ENCODE measurements around the gene PRKN.
A peak's percentile ranks its signal among the peaks of the same experiment; 100 is the strongest.

The PRKN gene

DNA sequence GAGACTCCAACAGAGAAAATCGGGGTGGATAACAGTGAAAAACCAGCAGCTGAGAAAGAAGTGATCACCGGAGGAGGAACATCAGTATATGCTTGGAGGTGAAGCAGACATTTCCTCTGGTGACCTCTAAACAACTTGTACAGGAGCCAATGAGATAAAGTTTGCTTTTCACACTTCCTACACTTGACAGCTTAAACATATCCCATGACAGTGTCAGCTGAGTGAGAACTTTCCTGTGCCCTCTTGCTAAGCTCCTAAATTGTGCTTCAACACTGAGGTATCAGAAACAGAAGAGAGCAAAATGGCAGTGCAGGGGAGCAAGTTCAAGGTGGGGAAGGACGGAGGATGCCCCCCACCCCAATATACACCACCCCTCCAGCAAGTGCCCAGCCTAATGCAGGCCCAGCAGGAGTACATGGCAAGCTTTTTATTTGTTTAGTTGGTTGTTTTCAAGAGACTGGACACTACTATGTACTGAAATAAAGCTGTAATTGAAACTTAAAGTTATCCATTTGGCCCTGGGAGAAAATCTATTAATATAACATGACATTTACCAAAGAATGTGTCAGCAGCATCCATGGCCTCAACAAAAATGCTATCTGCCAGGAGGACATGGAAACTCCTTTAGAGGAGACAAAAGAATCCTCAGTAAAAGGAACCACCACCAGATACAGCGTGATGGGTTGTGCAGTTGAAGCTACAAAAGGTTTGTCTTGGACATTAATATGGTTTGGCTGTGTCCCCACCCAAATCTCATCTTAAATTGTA is 540.2 kb downstream of the PRKN start:
- no peak for DNase-seq (ENCODE audit: low read depth in 2 of 2)

DNA sequence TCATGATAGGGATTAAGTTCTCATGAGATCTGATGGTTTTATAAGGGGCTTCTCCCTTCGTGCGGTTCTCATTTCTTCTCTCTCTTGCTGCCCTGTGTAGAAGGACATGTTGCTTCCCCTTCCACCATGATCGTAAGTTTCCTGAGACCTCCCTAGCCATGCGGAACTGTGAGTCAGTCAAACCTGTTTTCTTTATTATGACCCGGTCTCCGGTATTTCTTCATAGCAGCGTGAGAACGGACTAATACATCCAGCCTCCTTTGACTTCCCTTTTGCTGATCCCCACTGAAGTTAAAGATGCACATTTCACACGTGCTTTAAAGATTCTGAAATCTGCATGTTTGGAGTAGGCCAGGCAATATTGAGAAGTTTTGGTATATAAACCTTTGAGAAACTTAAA is 543.1 kb downstream of the PRKN start:
- DNase-seq (ENCODE audit: low read depth in 2 of 2) = no peak

DNA sequence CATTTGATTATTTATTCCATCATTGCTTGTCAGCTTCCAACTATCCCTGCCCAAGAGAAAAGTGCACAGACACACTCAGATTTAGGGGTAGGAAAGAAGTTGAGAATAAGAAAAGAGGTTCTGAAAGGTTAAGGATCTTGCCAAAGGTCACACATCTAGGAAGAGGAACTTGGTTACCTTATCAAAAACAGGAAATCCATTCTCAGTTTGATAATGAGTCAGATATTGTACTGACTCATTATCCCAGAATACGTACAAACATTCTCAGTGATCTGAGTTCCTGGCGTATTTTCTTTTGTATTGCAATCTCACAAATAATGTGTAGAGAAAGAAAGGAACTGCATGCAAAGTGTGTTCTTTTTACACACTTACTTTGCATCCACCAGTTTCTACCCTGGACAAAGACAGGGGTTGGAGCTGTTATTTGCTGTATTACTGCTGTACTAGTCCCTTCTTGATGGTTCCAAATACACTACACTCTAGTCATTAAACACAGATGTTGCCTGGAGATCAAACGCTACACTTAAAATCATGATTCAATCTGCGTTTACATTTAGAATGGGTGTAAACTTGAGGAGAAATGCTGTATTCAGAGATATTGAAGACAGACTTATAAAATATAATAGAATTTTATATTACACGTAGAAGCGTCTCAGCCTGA is 545.7 kb downstream of the PRKN start:
- no peak for DNase-seq (ENCODE audit: low read depth in 2 of 2)

DNA sequence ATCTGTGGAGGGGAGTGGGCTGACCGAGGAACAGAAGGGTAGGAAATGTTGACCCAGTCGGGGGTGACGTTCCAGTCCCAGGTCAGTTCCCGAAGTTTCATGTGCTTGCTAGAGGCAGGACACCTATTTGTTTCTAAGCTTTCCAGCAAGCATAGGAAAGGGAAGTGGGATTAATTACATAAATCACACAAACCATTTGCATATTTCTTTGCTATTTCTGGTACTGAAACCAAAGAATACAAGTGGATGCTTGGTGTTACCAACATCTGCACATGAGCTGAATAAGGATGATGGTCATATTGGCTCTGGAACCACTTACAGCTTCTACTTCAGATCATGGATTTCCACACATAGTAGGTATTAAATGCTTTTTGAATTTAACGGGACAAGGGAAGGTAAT is 546.5 kb downstream of the PRKN start:
- DNase-seq (ENCODE audit: low read depth in 2 of 2) = no peak

DNA sequence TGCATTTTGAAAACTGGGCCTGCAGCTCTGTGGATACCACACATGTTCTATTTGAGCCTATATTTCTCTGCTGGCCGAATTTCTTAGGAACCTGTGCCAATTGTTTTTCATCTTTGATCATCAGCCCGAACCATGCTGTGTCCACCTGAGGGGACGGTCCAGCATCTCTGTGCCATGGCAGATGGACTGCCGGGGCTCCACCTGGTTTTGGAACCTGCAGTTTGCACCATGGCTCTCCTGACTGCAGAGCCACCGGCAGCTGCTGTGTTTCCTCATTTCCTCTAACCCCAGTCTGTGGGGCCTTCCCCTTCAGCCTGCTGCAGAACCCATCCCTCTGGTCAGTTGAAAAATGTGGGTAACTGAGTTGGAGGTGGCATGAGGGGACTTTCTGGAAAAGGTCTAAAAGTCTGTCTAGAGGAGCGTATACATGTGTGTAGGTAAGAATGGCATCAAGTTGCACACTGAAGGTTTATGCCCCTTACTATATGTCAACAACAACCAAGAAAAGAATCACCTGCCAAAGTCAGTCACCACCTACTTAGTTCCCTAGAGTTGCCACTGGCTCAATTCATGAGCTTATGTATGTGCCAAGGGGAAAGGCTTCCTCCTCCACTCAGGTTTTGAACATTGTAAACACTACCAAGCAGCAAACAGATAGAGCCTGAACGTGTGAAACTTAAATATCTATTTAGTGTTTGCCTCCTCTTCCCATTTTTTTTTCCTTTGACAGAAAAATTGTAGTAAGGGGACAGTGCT is 548.2 kb downstream of the PRKN start:
- DNase-seq (ENCODE audit: low read depth in 2 of 2) = no peak

DNA sequence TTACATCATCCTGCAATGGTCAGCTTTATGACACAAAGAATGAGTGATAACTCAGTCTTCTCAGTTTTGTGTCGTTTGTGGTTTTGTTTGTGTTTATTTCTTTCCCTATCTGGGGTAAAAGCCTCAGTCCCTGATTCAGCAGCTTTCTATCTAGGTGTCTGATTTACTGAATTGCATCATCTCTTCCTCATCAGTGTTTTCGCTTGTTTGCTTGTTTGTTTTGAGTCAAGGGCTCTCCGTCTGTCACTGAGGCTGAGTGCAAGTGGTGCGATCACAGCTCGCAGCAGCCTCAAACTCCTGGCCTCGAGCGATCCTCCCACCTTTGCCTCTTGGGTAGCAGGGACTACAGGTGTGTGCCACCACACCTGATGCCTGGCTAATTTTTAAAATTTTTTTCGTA is 548.9 kb downstream of the PRKN start:
- no peak for DNase-seq (ENCODE audit: low read depth in 2 of 2)

DNA sequence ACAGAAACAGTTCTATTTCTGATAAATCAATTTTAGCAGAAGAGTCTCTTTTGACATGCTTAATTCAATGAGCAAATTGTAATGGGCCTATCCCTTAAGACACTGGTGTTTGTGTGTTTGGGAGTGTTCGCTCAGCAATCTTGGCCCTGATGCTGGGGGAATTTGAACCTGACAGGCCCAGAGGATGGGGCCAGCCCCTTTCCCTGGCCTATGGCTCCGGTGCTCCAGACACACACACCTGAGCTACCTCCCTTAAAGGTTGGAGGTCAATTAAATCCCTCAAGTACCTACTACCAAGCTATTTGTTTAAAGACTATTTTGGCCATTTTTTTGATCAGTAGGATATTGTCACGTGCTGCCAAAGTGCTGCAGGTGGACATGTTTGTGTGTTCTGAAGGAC is 549.3 kb downstream of the PRKN start:
- no peak for DNase-seq (ENCODE audit: low read depth in 2 of 2)

DNA sequence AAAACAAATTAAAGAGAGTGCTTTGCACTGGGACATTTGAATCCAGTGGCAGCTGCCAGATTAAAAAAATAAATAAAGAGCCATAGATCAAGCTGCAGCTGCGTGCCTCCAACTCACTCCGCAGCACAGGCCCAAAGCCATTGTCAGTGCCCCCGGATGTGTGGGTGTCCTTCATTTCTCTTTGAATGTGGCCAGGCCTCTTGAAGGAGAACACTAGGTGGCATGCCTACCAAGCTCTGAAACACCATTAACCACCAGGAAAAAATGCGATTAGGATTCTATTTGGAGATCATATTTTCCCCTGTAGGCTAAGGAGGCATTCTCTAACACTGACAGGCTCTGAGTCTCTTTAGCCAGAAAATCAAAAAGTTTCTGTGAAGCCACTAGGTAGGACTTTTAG is 549.8 kb downstream of the PRKN start:
- DNase-seq (ENCODE audit: low read depth in 2 of 2) = no peak

DNA sequence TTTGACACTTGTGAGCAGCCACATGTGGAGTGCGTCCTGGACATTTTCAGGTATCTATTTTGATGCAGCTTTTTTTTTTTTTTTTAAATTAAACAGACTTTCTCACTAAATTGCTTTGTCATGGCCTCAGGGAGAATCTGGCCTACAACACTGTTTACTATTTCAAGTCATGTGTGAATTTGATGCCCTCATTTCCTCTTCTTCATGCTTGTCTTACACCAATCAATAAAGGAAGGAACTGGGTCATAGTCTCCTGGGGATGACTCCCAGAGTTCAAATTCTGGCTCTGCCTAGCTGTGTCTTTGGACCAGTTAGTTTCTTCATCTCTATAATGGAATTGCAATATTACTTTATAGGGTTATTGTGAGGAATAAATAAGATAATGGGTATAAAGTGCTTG is 554.1 kb downstream of the PRKN start:
- DNase-seq (ENCODE audit: low read depth in 2 of 2) = no peak

DNA sequence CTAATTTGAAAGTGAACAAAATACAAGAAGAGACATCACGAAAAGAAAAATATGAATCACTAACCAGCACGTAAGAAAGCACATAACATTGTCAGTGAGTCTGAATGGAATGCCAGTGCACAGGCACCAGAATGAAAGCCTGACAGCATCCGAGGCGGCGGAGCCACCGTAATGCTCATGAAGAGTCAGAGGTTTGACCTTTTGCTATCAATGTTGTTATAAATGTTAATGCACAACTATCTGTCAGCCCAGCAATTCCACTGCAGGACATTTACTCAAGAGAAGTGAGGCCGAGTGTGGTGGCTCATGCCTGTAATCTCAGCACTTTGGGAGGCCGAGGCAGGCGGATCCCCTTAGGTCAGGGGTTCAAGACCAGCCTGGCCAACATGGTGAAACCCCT is 562.1 kb downstream of the PRKN start:
- no peak for DNase-seq (ENCODE audit: low read depth in 2 of 2)

DNA sequence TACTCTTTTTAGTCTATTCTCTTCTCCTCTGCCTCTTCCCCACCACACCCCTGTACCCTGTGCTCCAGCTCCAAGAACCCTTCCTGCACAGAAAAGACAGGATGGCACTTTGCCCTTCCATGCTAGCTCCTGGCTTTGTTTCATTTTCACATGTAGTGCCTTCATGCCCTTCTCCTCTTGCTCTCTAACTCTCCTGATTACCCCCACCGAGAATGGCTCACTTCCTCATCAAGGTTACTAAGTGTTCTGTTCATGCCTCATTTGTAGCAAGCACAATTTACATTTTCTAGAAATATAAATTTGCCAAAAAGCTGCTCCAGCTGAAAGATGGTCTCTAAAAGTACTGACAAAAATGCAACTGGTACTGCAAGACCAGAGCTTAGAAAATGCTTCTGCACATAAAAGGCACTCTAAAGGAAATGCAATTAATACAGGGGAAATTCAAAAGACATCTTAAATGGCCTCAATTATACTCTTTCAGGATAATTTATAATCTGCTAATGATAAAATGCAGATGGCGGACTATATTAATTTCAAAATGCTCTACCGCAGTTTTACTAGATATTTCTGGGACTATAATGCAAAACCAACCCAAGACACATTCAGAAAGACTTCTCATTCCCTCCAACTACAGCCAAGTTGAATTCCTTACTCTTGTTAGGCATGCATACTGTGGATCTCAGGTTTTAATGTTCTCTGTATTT is 570.2 kb downstream of the PRKN start:
- no peak for DNase-seq (ENCODE audit: low read depth in 2 of 2)

DNA sequence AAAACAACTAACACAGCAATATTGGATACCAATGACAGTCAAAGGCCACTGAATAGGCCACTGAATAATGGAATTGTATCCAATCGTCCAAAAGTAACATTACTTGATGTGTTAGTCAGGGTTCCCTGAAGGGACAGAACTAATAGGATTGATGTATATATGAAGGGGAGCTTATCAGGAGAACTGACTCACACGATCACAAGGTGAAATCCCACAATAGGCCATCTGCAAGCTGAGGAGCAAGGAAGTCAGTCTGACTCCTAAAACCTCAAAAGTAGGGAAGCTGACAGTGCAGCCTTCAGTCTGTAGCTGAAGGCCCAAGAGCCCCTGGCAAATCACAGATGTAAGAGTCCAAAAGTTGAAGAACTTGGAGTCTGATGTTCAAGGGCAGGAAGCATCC is 571.4 kb downstream of the PRKN start:
- no peak for DNase-seq (ENCODE audit: low read depth in 2 of 2)

DNA sequence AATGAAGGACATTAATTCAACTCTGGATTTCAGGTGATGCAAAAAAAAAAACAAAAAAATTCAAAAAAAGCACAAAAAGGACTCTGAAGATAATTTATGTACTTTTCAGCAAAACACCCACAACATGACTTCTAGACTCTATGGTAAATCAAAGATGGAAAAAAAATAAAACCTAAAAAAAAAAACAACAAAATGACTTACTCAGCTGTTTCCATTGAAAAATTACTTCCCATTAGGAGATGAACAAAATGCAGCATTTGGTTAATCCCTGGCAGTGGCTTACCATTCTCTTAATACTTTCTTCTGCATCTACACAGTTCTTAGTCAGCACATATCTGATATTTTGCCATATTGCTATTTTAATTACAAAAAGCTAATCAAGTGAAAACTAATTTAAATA is 572.6 kb downstream of the PRKN start:
- DNase-seq (ENCODE audit: low read depth in 2 of 2) = no peak

DNA sequence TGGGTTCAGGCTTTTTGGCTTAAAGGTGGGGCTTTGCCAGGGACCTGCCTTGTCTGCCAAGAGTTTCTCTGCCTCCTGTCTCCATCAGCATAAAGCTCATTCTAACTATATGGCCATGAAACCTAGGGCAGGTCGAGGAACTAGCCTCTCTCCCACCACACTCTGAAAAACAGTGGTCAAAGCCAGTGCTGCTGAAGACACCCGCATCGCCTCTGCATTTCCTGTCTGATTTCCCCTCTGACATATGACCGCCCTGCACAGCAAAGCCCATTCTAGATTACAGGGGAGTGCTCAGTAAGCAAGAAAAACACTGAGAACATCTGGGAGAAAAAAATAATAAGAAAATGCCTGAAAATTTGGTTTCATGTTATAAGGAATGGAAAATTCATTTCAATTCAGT is 573.6 kb downstream of the PRKN start:
- no peak for DNase-seq (ENCODE audit: low read depth in 2 of 2)

DNA sequence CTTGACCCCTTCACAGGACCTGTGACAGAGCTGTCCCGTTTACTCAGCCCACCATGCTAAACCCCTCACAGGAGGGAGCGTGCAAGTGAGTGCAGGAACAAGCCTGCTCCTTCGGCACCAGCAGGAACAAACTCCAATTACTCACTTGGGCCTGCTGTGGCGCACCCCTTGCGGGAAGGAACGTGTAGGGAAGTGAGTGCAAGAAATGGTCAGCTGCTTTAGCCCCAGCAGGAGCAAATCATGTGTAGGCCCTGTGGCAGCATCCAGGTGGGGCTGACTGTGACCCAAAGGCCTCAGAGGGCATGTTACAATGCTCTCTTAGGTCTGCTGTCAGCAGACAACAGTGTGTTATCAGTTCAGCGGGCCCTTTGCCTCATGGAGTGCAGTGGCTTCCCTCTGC is 574.4 kb downstream of the PRKN start:
- DNase-seq (ENCODE audit: low read depth in 2 of 2) = no peak

DNA sequence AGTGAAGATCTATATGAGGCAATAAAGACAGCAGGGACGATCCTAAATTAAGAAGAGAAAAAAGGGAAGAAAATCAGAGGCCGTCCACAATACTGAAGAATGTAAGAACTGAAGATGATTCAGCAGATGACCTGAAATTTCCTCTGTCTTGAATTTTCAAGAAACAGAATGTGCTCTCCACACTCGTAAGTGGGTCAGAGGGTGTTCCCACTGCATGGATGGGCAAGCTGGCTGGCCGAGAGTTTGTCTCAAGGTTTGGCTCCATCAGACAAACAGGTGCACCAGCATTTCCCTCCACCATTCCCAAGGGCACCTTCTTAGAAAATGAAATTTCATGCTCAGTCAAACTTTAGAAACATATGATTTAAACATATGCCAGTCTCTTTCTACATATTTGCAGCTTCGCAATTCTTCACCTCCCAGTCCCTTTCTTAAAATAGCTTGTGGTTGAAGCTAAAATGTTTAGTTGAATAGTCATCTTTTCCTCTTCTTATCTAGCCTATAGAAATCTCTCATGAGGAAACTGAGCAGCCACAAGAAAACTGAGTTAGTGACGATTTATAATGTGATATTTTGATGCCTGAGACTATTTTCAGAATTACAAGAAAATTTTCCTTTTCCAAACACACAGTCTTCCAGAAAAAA is 576.4 kb downstream of the PRKN start:
- DNase-seq (ENCODE audit: low read depth in 2 of 2) = peak; percentile 43 to 49

DNA sequence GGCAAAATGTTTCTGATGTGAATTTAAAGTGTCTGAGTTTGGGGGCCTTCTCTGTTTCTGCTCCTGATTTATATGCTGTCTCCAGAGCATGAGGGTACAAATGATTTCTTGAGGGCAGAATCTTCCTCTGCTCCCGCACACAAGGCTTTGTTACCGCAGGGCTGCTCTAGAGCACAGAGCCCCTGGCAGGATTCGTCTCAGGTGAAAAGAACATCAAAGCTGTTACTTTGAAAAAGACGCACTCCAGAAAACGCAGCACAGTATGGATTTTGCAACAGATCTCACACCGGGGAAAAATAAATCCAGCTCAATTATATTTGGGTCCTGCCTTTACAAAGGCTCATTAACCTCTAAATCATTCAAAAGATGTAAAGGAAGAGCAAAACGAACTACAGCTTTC is 577.3 kb downstream of the PRKN start:
- no peak for DNase-seq (ENCODE audit: low read depth in 2 of 2)

DNA sequence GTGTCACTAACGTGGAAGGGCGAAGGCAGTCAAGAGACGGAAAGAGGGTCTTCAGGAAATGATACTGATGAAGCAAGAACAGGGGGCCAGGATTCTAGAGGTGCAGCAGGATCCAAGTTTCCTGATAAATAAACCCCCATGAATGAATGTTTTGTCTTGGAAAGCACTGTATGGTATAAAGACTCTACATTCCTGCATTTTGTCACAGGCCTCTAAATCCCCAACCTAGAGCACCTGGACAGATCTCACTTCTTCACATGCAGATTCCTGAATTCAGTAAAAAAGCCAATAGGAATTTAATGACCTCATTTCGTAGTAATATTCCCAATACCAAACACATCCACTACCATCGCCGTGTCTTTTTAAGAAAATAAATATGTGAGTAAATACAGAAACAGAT is 577.8 kb downstream of the PRKN start:
- DNase-seq (ENCODE audit: low read depth in 2 of 2) = no peak

DNA sequence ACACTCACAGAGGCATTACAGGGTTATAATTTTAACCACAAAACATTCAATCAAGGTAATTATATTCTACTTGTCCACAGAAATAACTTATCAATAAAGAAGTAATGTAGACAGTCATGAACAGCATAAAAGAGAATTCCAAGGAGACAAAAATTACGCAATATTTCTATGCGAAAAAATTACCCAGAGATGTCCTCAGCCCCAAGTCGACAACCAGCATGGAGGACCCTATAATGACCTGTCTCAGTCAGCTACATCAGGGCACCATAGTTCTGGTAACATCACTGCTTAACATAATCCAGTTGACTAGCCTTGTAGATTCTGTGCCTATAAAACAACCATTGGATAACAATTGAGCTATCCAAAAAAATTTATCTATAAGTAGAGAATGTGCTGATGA is 579.8 kb downstream of the PRKN start:
- no peak for DNase-seq (ENCODE audit: low read depth in 2 of 2)

DNA sequence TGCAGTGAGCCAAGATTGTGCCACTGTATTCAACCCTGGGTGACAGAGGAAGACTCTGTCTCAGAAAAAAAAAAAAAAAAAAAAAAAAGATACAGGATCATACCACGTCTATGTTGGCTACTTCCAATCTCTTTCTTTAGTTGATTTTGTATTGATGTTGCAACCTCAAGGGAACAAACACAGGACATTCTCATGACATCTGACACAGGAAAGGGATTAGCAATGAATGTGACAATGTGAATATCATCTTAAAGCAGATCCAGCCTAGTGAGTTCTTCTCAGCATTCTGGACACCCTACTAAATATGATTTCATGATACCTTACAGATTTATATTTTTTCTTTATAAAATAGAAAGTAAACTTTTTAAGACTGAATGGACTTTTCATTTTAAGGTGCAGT is 580.3 kb downstream of the PRKN start:
- DNase-seq (ENCODE audit: low read depth in 2 of 2) = no peak

DNA sequence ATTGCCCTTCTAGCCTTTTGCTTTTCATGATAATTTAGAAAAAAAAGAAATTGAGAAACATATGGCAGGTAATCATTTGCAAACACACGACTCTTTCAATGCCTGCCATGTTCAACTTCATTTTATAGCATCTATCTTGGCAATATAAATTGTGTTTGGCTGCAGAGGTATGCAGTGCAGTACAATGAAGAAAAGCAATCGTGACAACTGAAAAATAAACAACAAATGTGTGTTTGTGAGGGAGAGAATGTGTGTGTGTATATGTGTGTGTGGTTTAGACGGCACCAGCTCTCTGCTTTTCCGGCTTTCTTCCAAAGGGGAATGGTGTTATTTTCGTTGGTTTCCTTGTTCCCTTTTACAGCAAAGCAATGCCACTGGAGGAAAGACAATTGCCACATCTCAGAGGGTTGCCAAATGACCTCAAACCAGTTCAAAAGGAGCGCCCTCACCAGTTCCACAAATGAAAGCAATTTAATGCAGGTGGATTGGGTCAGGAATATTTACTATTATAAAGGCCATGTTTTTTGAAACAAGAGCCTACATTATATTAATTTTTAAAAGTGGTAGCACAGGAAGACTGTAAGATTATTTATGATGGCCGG is 587.2 kb downstream of the PRKN start:
- DNase-seq (ENCODE audit: low read depth in 2 of 2) = no peak

DNA sequence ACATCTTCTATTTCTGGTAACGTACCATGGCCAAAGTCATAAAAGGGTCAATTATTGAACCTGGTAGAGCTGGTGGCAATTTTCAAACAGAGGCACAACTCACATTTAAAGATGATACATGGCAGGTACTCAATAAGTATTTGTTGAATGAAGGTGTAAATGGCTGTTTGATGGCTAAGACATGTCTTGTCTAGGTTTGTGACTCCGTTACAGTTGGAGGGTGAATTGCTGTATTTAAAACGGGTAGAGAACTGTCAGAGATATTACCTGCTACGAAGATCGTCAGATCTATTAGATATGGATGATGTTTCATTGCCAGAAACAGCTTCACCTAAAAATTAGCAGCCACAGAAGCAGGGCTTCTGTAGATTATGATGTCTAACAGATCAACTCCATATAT is 601.9 kb downstream of the PRKN start:
- DNase-seq (ENCODE audit: low read depth in 2 of 2) = no peak
